H1 (cell line): ENCODE data around the gene C5orf58. TPM values are rescaled to one million over a fixed set of nuclear protein-coding genes. Genes with fewer than 3 reads are reported as not detected.

Source experiments
- CTCF ChIA-PET: fragments of 300-600 bp; sonication (Branson Sonifier 250); formaldehyde crosslinking; loops from one replicate; lab custom pipeline; 2021; ENCODE audit not compliant: partially characterized antibody; lab: Charles Lee
- POLR2A ChIA-PET: fragments of 300-600 bp; sonication (Branson Sonifier 250); formaldehyde crosslinking; loops from one replicate; lab custom pipeline; 2021; ENCODE audit warnings: inconsistent platforms; ENCODE audit not compliant: partially characterized antibody; lab: Charles Lee
- DNase-seq, 2 experiments: peaks; one replicate each; pipeline versions ENCODE4 v3.0.0 to v3.0.0-alpha.2; 2010 to 2022; ENCODE audit warnings: low spot score in 2 of 2, low read depth in 1 of 2, mixed read lengths in 1 of 2
- FAIRE-seq: peaks from 2 replicates; lab custom pipeline; 2011; peaks lifted over from hg19 to GRCh38; lab: Jason Lieb, UNC
- H2AFZ ChIP-seq: 2 replicates; pipeline ENCODE4 v1.8.1; 2012; ENCODE audit warnings: low read length, inconsistent platforms
- H2AK5ac ChIP-seq: 2 replicates; pipeline ENCODE4 v1.6.1; 2013; ENCODE audit warnings: low read depth, low read length
- H2BK120ac ChIP-seq: replicated peaks from 2 replicates; pipeline ENCODE3; 2013; ENCODE audit warnings: low read depth, low read length, inconsistent platforms
- H2BK12ac ChIP-seq: 2 replicates; pipeline ENCODE4 v1.6.1; 2013; ENCODE audit warnings: low read depth, low read length
- H2BK15ac ChIP-seq: 2 replicates; pipeline ENCODE4 v1.6.1; 2013; ENCODE audit warnings: low read length
- H2BK20ac ChIP-seq: 2 replicates; pipeline ENCODE4 v1.6.1; 2013; ENCODE audit warnings: low read length
- H2BK5ac ChIP-seq: 2 replicates; pipeline ENCODE4 v1.6.1; 2013; ENCODE audit warnings: low read depth, low read length
- H3K14ac ChIP-seq: 2 replicates; pipeline ENCODE4 v1.6.1; 2013; ENCODE audit warnings: inconsistent platforms; ENCODE audit not compliant: insufficient read length
- H3K18ac ChIP-seq: 2 replicates; pipeline ENCODE4 v1.6.1; 2013; ENCODE audit warnings: low read length; ENCODE audit errors: extremely low read depth
- H3K23ac ChIP-seq: 2 replicates; pipeline ENCODE4 v1.6.1; 2013; ENCODE audit warnings: inconsistent platforms; ENCODE audit not compliant: insufficient read length
- H3K23me2 ChIP-seq: 2 replicates; pipeline ENCODE4 v1.6.1; 2013; ENCODE audit warnings: low read depth, low read length
- H3K27ac ChIP-seq: 2 replicates; pipeline ENCODE4 v1.6.1; 2011; ENCODE audit warnings: low read depth, low read length, inconsistent platforms
- H3K27me3 ChIP-seq, 4 experiments: replicated peaks in 1 of 4; 1 replicate in 1 of 4; 2 replicates in 3 of 4; pipeline versions ENCODE4 v1.6.1 to v1.8.1; 2011 to 2013; ENCODE audit warnings: low read length in 3 of 4, mild to moderate bottlenecking in 3 of 4, inconsistent platforms in 2 of 4, mixed read lengths in 2 of 4, moderate library complexity in 1 of 4; ENCODE audit not compliant: control insufficient read depth in 3 of 4, insufficient read depth in 3 of 4; ENCODE audit errors: extremely low read depth in 1 of 4
- H3K36me3 ChIP-seq, 4 experiments: 2 replicates each; pipeline versions ENCODE4 v1.6.1 to v1.8.1; 2011 to 2013; ENCODE audit warnings: mild to moderate bottlenecking in 4 of 4, low read length in 3 of 4, moderate library complexity in 2 of 4, control low read depth in 1 of 4, inconsistent platforms in 1 of 4; ENCODE audit not compliant: insufficient read depth in 4 of 4, control insufficient read depth in 2 of 4
- H3K4ac ChIP-seq: replicated peaks from 2 replicates; pipeline ENCODE3; 2013; ENCODE audit warnings: low read length, low read depth, mixed read lengths, inconsistent platforms; ENCODE audit not compliant: insufficient read length
- H3K4me1 ChIP-seq, 4 experiments: replicated peaks in 1 of 4; 1 replicate in 1 of 4; 2 replicates in 3 of 4; pipeline versions ENCODE4 v1.6.1 to v1.8.1; 2011 to 2013; ENCODE audit warnings: low read length in 3 of 4, inconsistent platforms in 2 of 4, mixed read lengths in 1 of 4; ENCODE audit not compliant: insufficient read depth in 4 of 4, control insufficient read depth in 3 of 4
- H3K4me2 ChIP-seq, 2 experiments: 2 replicates each; pipeline versions ENCODE4 v1.6.1 to v1.8.1; 2011 to 2013; ENCODE audit warnings: low read depth in 2 of 2, low read length in 2 of 2, control low read depth in 1 of 2, inconsistent platforms in 1 of 2, mild to moderate bottlenecking in 1 of 2; ENCODE audit not compliant: insufficient read depth in 1 of 2
- H3K4me3 ChIP-seq, 4 experiments: fragments of 200-600, 300-600 bp in 1 of 4; sonication (generic), shearing (Covaris generic), sonication (Bioruptor Twin) in 1 of 4; 2 replicates each; pipeline versions ENCODE4 v1.5.1 to v1.8.1; 2011 to 2016; ENCODE audit warnings: low read length in 4 of 4, low read depth in 3 of 4, control low read depth in 2 of 4, inconsistent platforms in 2 of 4, mild to moderate bottlenecking in 2 of 4, mixed read lengths in 1 of 4, moderate library complexity in 1 of 4; ENCODE audit not compliant: insufficient read depth in 2 of 4; ENCODE audit errors: extremely low read depth in 1 of 4
- H3K56ac ChIP-seq: replicated peaks from 2 replicates; pipeline ENCODE3; 2013; ENCODE audit warnings: low read depth, mild to moderate bottlenecking, mixed read lengths, low read length, inconsistent platforms; ENCODE audit not compliant: insufficient read length
- H3K79me1 ChIP-seq: 2 replicates; pipeline ENCODE4 v1.6.1; 2013; ENCODE audit warnings: low read depth, low read length, control low read depth
- H3K79me2 ChIP-seq, 2 experiments: 2 replicates each; pipeline versions ENCODE4 v1.6.1 to v1.8.1; 2012 to 2013; ENCODE audit warnings: low read length in 2 of 2, mild to moderate bottlenecking in 2 of 2, inconsistent platforms in 1 of 2; ENCODE audit not compliant: insufficient read depth in 2 of 2, control insufficient read depth in 1 of 2
- H3K9ac ChIP-seq, 4 experiments: replicated peaks in 1 of 4; 1 replicate in 1 of 4; 2 replicates in 3 of 4; pipeline versions ENCODE4 v1.6.1 to v1.8.1; 2011 to 2013; ENCODE audit warnings: low read depth in 3 of 4, low read length in 3 of 4, control low read depth in 2 of 4, mild to moderate bottlenecking in 2 of 4, moderate library complexity in 2 of 4, inconsistent platforms in 1 of 4; ENCODE audit errors: extremely low read depth in 1 of 4
- H3K9me3 ChIP-seq, 2 experiments: 2 replicates each; pipeline versions ENCODE4 v1.6.1 to v1.8.1; 2012 to 2013; ENCODE audit warnings: mild to moderate bottlenecking in 2 of 2, moderate library complexity in 2 of 2, control low read depth in 1 of 2, inconsistent platforms in 1 of 2, low read depth in 1 of 2, low read length in 1 of 2, mixed read lengths in 1 of 2; ENCODE audit not compliant: insufficient read depth in 2 of 2
- H4K20me1 ChIP-seq, 2 experiments: replicated peaks in 1 of 2; 2 replicates each; pipeline versions ENCODE3 to v1.8.1; 2011 to 2013; ENCODE audit warnings: inconsistent platforms in 2 of 2, low read length in 2 of 2, mild to moderate bottlenecking in 1 of 2; ENCODE audit not compliant: insufficient read depth in 2 of 2, control insufficient read depth in 1 of 2
- H4K5ac ChIP-seq: 2 replicates; pipeline ENCODE4 v1.6.1; 2013; ENCODE audit warnings: low read length, low read depth, mixed read lengths, inconsistent platforms; ENCODE audit not compliant: insufficient read length
- H4K8ac ChIP-seq: 2 replicates; pipeline ENCODE4 v1.8.0; 2013; ENCODE audit warnings: mild to moderate bottlenecking, moderate library complexity, low read length, inconsistent platforms; ENCODE audit not compliant: insufficient read depth; ENCODE audit errors: extremely low read depth
- H4K91ac ChIP-seq: replicated peaks from 2 replicates; pipeline ENCODE3; 2013; ENCODE audit warnings: low read length, mixed read lengths, inconsistent platforms; ENCODE audit not compliant: insufficient read length
- EP300 ChIP-seq, 2 experiments: IDR thresholded peaks; 1 replicate in 1 of 2; 2 replicates in 1 of 2; pipeline ENCODE4 v1.6.1; 2011 to 2012; ENCODE audit warnings: low read depth in 2 of 2, low read length in 2 of 2, mild to moderate bottlenecking in 2 of 2, borderline replicate concordance in 1 of 2, inconsistent platforms in 1 of 2, moderate library complexity in 1 of 2
- SRF ChIP-seq: IDR thresholded peaks from 2 replicates; pipeline ENCODE4 v1.6.1; 2011; ENCODE audit warnings: mild to moderate bottlenecking, low read depth, low read length, moderate library complexity
- WGBS, 2 experiments: shearing (Covaris generic) in 1 of 2; methylation state at CpG; one replicate each; pipeline versions ENCODE4 v1.1.6 to v1.1.7; 2013 to 2015; ENCODE audit warnings: low lambda C conversion rate in 2 of 2, mixed read lengths in 2 of 2, inconsistent platforms in 1 of 2, low coverage in 1 of 2, missing lambda C conversion rate in 1 of 2; ENCODE audit not compliant: insufficient replicate concordance in 2 of 2, insufficient coverage in 1 of 2, insufficient read length in 1 of 2; ENCODE audit errors: extremely low coverage in 1 of 2, missing lambda C conversion rate in 1 of 2; 5-methylcytosine and 5-hydroxymethylcytosine counted together
- polyA plus RNA-seq, 7 experiments: library from polyadenylated mRNA; depleted of rRNA in 3 of 7; stranded (reverse) in 5 of 7; unstranded in 2 of 7; fragments of >200 nt in 5 of 7; fragments of 200-250 nt in 2 of 7; gene quantifications; 1 replicate in 5 of 7; 2 replicates in 1 of 7; 4 replicates in 1 of 7; pipeline versions ENCODE4 v1.2.1 to v1.2.3, GENCODE V29; 2011 to 2013; ENCODE audit warnings: missing spikeins in 2 of 7, mixed read lengths in 2 of 7
- total RNA-seq: library from RNA; stranded (reverse); fragmentation: NEBNext Ultra II Directional; extraction: Animal tissue kit (Norgen Biotek cat#: 25700); gene quantifications from 2 replicates; pipeline ENCODE4 v1.2.1, GENCODE V29; 2021

The C5orf58 gene
- total and polyA plus RNA-seq, 2 of the 8 experiments (the other 6 are each of a cell fraction or from before 2014, with no cell fraction given), result 0.24 to 1.6 TPM

DNA sequence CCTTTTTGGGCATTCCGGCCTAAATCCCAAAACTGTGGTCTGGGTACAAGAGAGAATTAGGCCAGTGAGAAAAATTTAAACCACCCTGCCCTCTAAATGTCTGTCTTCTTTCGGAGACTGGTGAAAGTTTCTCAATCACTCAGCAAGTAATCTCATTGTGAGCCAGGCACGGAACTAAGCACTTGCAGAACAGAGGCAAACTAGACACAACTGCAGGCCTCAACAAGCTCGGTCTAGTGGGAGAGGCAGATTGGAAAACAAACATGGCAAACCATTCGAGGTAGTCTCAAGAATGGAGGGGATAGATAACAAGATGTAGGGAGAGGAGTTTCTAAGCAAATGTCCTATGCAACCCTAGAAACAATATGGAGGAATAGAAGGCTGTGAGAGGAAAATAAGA is 8.9 kb upstream of the C5orf58 start:
- Histone ChIP-seq H2AFZ (no peak overlapping the region), H3K27ac (no peak overlapping the region), H3K36me3 (no peaks in the 10 kb centered on the region), H4K91ac (no peak overlapping the region), H2BK15ac (no peak overlapping the region), H2BK120ac (no peak overlapping the region), H3K4ac (no peak overlapping the region), H3K56ac (no peak overlapping the region), H3K14ac (no peak overlapping the region), H3K18ac (no peak overlapping the region), H3K4me2 (no peak overlapping the region), H3K79me1 (no peaks in the 10 kb centered on the region), H3K27me3 (peaks cover 0 to 15% (median 4%) of the 10 kb centered on the region in 4 experiments; a peak in 4 of 7 replicates), H4K5ac (no peak overlapping the region), H3K9ac (no peak overlapping the region), H3K4me3 (no peak overlapping the region), H3K23me2 (no peaks in the 10 kb centered on the region; the same call in 1 of the 2 replicates), H2BK5ac (no peak overlapping the region), H4K8ac (no peak overlapping the region), H2BK12ac (no peak overlapping the region), H3K9me3 (no peaks in the 10 kb centered on the region), H2BK20ac (no peak overlapping the region), H3K79me2 (no peaks in the 10 kb centered on the region), H3K4me1 (peaks cover 0 to 10% (median 4%) of the 10 kb centered on the region in 4 experiments; a peak in 4 of 7 replicates), H2AK5ac (no peak overlapping the region), H3K23ac (no peak overlapping the region), H4K20me1 (peaks cover 0 to 1% of the 10 kb centered on the region in 2 experiments)
- no peak for TF ChIP-seq EP300 (IDR thresholded peaks at IDR 0.05; ENCODE audit: borderline replicate concordance in 1 of 2, low read depth in 2 of 2, low read length in 2 of 2)
- no peak for TF ChIP-seq SRF
- no peak for DNase-seq
- ChIA-PET CTCF (interaction anchor here (0.9 to 12.7 kb wide), 14 partner anchors 8 to 400 kb away, joined by 3 to 151 read pairs (median 6); no protein-coding TSS in a partner anchor), POLR2A (no interaction called here)
- no peak for FAIRE-seq
- WGBS, 2 experiments, result 94% methylated on average over 5 of the region's 5 CpGs; no CpG with 5 or more reads in 1 of the 2 experiments
